ENCODE measurements around the gene THOC5. TPM values are rescaled to one million over a fixed set of nuclear protein-coding genes. Genes with fewer than 3 reads are reported as not detected.

Gene THOC5
- total RNA-seq, 1 donor from 2014 or later, result 45.1 TPM

- H3K9me3 Mint-ChIP-seq (ENCODE audit: low read depth), result no peaks in the 10 kb centered on the region
- no peak overlapping the region for H3K27ac Mint-ChIP-seq (ENCODE audit: unreplicated experiment)
- DNase-seq (ENCODE audit: low spot score), result no peak
- peaks cover 28% of the 10 kb centered on the region for H3K27me3 Mint-ChIP-seq (ENCODE audit: low read depth)
- H3K4me3 Mint-ChIP-seq (ENCODE audit: unreplicated experiment), result no peak overlapping the region
- peaks cover 22% of the 10 kb centered on the region for H3K4me1 Mint-ChIP-seq (ENCODE audit: low read depth)
- H3K36me3 Mint-ChIP-seq (ENCODE audit: low read depth), result peaks cover 4% of the 10 kb centered on the region
- TF ChIP-seq, protein P1, sequence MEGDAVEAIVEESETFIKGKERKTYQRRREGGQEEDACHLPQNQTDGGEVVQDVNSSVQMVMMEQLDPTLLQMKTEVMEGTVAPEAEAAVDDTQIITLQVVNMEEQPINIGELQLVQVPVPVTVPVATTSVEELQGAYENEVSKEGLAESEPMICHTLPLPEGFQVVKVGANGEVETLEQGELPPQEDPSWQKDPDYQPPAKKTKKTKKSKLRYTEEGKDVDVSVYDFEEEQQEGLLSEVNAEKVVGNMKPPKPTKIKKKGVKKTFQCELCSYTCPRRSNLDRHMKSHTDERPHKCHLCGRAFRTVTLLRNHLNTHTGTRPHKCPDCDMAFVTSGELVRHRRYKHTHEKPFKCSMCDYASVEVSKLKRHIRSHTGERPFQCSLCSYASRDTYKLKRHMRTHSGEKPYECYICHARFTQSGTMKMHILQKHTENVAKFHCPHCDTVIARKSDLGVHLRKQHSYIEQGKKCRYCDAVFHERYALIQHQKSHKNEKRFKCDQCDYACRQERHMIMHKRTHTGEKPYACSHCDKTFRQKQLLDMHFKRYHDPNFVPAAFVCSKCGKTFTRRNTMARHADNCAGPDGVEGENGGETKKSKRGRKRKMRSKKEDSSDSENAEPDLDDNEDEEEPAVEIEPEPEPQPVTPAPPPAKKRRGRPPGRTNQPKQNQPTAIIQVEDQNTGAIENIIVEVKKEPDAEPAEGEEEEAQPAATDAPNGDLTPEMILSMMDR (IDR thresholded peaks at IDR 0.05), result no peak
Observed at GRCh38 chr22:29482726-29483125, 70.8 kb downstream of the THOC5 start.

DNA sequence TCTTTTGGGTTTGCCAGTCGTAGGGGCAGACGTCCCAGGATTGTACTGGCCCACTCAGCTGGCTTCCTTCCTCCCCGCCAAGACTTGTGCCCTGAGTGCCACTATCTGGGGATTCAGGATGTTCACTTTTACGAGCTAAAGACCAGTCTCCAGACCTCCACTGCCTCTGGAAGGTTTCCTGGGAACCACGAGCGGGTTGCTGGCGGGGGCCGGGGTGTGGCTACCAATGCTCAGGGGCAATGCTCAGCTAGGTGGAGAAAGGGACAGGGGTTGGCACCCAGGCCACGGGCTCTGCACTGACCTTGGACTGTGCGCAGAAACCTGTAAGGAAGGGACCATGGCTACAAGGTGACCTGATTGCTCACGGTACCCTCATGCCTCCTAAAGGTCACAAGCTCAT lies 71.3 kb downstream of the THOC5 start:
- TF ChIP-seq, protein P1 (IDR thresholded peaks at IDR 0.05), result no peak
- Mint-ChIP-seq H3K4me1 (ENCODE audit: low read depth) (peaks cover 22% of the 10 kb centered on the region), H3K9me3 (ENCODE audit: low read depth) (no peaks in the 10 kb centered on the region), H3K4me3 (ENCODE audit: unreplicated experiment) (no peak overlapping the region), H3K27ac (ENCODE audit: unreplicated experiment) (no peak overlapping the region), H3K36me3 (ENCODE audit: low read depth) (peaks cover 1% of the 10 kb centered on the region), H3K27me3 (ENCODE audit: low read depth) (peaks cover 29% of the 10 kb centered on the region)
- no peak for DNase-seq (ENCODE audit: low spot score)

GRCh38 chr22:29481265-29482000 lies 72.1 kb downstream of the THOC5 start:
- TF ChIP-seq, protein P1 (IDR thresholded peaks at IDR 0.05), result no peak
- Mint-ChIP-seq H3K36me3 (ENCODE audit: low read depth) (peaks cover 1% of the 10 kb centered on the region), H3K4me1 (ENCODE audit: low read depth) (peaks cover 22% of the 10 kb centered on the region), H3K27ac (ENCODE audit: unreplicated experiment) (no peak overlapping the region), H3K9me3 (ENCODE audit: low read depth) (no peaks in the 10 kb centered on the region), H3K4me3 (ENCODE audit: unreplicated experiment) (peak overlapping the region; percentile 67), H3K27me3 (ENCODE audit: low read depth) (peaks cover 32% of the 10 kb centered on the region)
- no peak for DNase-seq (ENCODE audit: low spot score)

DNA sequence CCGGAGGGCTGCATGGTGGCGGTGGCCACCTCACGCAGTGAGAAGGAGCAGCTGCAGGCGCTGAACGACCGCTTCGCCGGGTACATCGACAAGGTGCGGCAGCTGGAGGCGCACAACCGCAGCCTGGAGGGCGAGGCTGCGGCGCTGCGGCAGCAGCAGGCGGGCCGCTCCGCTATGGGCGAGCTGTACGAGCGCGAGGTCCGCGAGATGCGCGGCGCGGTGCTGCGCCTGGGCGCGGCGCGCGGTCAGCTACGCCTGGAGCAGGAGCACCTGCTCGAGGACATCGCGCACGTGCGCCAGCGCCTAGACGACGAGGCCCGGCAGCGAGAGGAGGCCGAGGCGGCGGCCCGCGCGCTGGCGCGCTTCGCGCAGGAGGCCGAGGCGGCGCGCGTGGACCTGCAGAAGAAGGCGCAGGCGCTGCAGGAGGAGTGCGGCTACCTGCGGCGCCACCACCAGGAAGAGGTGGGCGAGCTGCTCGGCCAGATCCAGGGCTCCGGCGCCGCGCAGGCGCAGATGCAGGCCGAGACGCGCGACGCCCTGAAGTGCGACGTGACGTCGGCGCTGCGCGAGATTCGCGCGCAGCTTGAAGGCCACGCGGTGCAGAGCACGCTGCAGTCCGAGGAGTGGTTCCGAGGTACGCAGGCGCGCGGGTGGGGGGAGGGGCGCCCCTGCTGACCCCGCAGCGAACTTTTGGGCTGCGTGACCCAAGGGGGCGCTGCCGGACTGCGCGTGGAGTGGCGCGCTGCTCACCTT lies 72.9 kb downstream of the THOC5 start:
- peaks cover 37% of the 10 kb centered on the region for H3K27me3 Mint-ChIP-seq (ENCODE audit: low read depth)
- H3K36me3 Mint-ChIP-seq (ENCODE audit: low read depth), result peaks cover 1% of the 10 kb centered on the region
- TF ChIP-seq, protein P1 (IDR thresholded peaks at IDR 0.05), result peak; percentile 15
- no peak overlapping the region for H3K27ac Mint-ChIP-seq (ENCODE audit: unreplicated experiment)
- H3K9me3 Mint-ChIP-seq (ENCODE audit: low read depth), result no peaks in the 10 kb centered on the region
- H3K4me3 Mint-ChIP-seq (ENCODE audit: unreplicated experiment), result peak overlapping the region; percentile 67
- H3K4me1 Mint-ChIP-seq (ENCODE audit: low read depth), result peaks cover 22% of the 10 kb centered on the region
- no peak for DNase-seq (ENCODE audit: low spot score)

DNA sequence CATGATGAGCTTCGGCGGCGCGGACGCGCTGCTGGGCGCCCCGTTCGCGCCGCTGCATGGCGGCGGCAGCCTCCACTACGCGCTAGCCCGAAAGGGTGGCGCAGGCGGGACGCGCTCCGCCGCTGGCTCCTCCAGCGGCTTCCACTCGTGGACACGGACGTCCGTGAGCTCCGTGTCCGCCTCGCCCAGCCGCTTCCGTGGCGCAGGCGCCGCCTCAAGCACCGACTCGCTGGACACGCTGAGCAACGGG lies 73.4 kb downstream of the THOC5 start:
- H3K4me3 Mint-ChIP-seq (ENCODE audit: unreplicated experiment), result peak overlapping the region; percentile 6
- TF ChIP-seq, protein P1 (IDR thresholded peaks at IDR 0.05), result no peak
- no peak overlapping the region for H3K27ac Mint-ChIP-seq (ENCODE audit: unreplicated experiment)
- H3K36me3 Mint-ChIP-seq (ENCODE audit: low read depth), result peaks cover 1% of the 10 kb centered on the region
- DNase-seq (ENCODE audit: low spot score), result no peak
- H3K9me3 Mint-ChIP-seq (ENCODE audit: low read depth), result no peaks in the 10 kb centered on the region
- H3K27me3 Mint-ChIP-seq (ENCODE audit: low read depth), result peaks cover 38% of the 10 kb centered on the region
- peaks cover 22% of the 10 kb centered on the region for H3K4me1 Mint-ChIP-seq (ENCODE audit: low read depth)

Data from chondrocyte (in vitro differentiated cells).